ENCODE results near the gene UBE2E2.
A peak's percentile ranks its signal among the peaks of the same experiment; 100 is the strongest.

Gene UBE2E2

DNA sequence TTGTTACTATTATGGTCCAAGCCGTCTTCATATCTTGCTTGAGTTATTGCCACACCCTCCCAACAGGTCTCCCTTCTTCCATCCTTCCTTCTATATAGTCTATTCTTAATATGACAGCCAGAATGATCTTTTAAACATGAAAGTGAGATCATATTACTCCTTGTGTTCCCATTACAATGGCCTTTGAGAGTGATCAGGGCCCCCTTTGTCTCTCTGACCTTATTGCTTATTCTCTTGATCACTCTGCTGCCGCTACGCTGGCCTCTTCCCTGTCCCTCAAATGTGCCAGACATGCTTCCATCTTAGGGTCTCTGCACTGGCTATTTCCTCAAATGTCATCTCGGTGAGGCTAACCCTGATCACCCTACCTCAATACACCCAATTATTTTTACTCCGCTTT lies 38.1 kb downstream of the UBE2E2 start:
- peak; percentile 67 for DNase-seq (ENCODE audit: low spot score)

DNA sequence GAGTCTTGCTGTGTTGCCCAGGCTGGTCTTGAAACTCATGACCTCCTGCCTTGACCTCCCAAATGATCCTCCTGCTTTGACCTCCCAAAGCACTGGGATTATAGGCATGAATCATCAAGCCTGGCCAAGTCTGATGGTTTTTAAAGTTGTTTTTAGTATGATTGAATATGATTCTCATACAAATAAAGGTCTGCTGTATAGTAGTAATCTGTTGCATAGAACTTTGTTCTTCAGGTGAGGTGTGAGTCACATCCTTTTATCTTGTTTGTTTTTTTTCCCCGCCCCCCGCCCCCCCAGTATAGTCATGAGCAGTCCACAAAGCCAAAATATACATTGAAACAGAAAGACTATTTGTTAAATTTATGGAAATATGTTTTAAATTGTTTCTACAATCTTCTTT lies 39.0 kb downstream of the UBE2E2 start:
- no peak for DNase-seq (ENCODE audit: low spot score)

- no peak for DNase-seq (ENCODE audit: low spot score)
These were observed 41.4 kb downstream of the UBE2E2 start for GRCh38 chr3:23244324-23245041.

DNA sequence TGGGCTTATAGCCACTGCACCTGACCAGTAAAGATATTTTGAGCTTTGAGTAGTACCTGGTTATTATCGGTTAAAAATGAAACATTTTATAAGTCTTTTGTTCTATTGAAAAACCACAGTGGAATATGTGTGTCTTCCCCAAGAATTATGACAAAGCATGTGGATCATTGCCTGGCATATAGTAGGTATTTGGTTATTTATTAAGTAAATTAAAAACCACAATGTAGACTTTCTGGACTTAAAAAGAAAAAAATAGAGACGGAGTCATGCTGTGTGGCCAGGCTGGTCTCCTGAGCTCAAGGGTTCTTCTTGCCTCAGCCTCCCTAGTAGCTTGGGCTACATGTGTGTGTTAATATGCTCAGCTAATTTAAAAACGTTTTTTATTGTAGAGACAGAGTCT lies 43.5 kb downstream of the UBE2E2 start:
- no peak for DNase-seq (ENCODE audit: low spot score)

GRCh38 chr3:23248594-23249131 lies 45.5 kb downstream of the UBE2E2 start:
- no peak for DNase-seq (ENCODE audit: low spot score)

DNA sequence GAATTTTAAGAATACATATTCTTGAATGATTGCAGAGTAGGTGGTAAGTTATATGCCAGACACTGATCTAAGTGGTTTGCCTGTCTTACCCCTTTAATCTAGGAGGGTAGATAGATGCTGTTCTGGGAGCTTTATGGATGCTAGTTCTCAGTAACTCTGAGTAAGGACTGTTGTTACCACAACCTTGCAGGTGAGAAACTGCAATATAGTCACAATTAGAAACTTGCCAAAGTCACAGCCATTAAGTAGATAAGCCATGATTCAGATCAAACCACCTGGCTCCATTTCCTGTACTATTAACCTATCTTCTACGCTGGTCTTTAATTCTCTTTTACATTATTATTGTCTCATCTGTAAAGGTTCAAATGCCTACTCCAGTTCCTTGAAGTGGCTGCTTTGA lies 46.8 kb downstream of the UBE2E2 start:
- DNase-seq (ENCODE audit: low spot score): no peak

- DNase-seq (ENCODE audit: low spot score): no peak
These were observed 49.0 kb downstream of the UBE2E2 start for GRCh38 chr3:23252122-23252521.

DNA sequence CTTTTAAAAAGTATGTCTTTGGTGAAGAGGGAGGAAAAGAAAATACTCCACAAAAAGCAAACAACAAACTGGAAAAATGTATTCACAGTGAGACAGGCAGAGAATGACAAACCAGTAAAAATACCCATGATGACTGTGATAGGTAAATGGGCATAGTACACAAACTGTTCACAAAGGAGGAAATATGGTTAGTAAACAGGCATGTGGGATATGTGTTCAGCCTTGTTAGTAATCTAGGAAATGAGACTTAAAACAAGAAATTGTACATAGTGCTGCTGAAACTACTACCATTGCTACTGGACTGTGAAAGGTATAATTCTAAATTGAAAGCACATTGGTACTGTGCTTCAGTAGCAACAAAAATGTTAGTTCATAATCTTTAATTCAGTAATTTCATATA lies 50.1 kb downstream of the UBE2E2 start:
- DNase-seq (ENCODE audit: low spot score): no peak

GRCh38 chr3:23254282-23254681 lies 51.2 kb downstream of the UBE2E2 start:
- DNase-seq (ENCODE audit: low spot score): no peak

- DNase-seq (ENCODE audit: low spot score): no peak
These were observed 51.7 kb downstream of the UBE2E2 start for GRCh38 chr3:23254835-23255234.

- DNase-seq (ENCODE audit: low spot score): no peak
These were observed 53.8 kb downstream of the UBE2E2 start for GRCh38 chr3:23256741-23257435.

DNA sequence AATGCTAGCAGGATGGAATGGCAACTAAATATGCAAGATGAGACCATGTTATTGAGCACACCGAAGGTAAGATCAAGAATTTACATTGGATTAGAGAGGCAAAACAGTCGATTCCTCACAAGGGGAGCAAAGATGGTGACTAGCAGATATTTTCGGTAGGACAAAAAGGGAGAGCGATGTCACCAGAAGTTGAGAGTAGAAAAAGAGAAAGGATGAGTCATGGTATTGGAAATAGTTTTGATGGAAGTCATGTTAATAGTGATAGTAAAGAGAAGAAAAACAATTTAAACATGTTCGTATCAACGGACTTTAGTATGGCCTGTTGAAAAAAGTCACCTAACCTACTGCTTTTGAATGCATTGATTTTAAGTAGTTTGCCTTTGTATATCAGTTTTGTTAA lies 55.0 kb downstream of the UBE2E2 start:
- DNase-seq (ENCODE audit: low spot score): no peak

GRCh38 chr3:23259515-23259914 lies 56.4 kb downstream of the UBE2E2 start:
- DNase-seq (ENCODE audit: low spot score): no peak

GRCh38 chr3:23262766-23263165 lies 59.6 kb downstream of the UBE2E2 start:
- DNase-seq (ENCODE audit: low spot score): no peak

- DNase-seq (ENCODE audit: low spot score): no peak
These were observed 60.7 kb downstream of the UBE2E2 start for GRCh38 chr3:23263796-23264195.

DNA sequence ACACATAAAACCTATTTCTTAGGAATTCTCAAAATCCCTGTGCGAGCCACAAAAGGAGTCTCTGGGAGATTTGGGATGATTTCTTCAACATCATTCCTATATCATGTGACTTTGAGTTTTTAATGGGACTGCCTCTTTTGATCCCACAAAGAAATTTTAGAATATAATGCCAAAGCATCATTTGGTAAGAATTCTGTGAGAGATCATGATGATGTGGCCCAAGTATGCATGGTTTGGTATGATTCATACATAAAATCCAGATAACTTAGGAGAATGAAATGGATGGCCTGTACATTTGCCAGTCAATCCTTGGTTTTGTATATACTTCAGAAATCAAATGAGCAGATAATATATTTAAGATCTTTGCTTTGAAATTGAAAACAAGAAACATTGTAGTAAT lies 61.3 kb downstream of the UBE2E2 start:
- no peak for DNase-seq (ENCODE audit: low spot score)

- no peak for DNase-seq (ENCODE audit: low spot score)
These were observed 67.3 kb downstream of the UBE2E2 start for GRCh38 chr3:23270423-23270822.

GRCh38 chr3:23271876-23272741 lies 69.0 kb downstream of the UBE2E2 start:
- no peak for DNase-seq (ENCODE audit: low spot score)

GRCh38 chr3:23272820-23273219 lies 69.7 kb downstream of the UBE2E2 start:
- no peak for DNase-seq (ENCODE audit: low spot score)

DNA sequence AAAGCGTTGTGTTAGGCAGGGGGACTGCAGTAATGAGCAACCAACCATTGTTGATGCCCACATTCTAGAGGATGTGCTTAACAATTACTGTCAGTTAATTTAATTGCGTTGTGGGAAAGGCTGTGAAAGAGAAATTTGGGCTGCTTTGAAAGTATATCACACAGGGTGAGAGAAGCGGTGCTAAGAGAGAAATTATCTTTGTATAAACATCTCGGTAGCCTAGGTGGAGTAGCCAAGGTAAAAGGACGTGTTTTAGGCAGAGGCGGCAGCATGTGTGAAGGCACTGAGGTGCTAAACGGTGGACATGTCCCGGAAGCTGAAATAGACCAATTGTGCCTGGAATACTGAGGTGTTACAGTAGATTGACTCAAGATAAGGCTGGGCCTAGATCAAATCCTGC lies 71.9 kb downstream of the UBE2E2 start:
- DNase-seq (ENCODE audit: low spot score): no peak

- DNase-seq (ENCODE audit: low spot score): no peak
These were observed 72.7 kb downstream of the UBE2E2 start for GRCh38 chr3:23275814-23276213.

DNA sequence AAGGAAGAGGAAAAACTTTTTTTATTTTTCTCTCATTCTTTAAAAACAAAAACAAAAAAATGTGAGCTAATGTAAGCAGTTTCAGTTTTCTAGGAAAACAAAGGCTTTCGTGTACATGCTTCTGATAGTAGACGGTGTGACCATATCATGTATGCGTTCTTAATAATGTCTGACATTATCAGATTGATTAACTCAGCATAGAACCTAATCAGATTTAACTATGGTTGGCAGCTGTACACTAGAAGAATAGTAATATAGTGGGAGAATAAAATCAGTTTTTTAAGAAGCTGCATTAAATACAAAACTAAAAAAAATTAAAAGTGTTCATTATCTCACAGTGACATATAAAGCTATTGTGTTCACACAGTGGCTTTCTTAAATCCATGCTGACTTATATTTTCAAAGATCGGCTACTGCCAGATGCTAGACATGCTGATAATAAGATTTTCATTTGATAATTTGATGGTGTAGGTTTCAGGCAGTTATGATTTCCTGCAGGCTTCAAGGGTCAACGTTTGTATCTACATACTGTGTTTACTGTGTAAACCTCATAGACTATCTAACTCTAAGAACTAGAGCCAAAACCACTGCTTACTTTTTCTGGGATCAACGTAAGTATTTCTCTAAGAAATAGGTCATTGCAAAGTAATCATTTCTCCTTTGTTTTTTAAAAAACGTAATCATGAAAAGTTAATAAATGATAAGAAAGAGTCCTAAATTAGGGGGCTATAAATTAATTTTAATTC lies 74.0 kb downstream of the UBE2E2 start:
- DNase-seq (ENCODE audit: low spot score): no peak

All from Ammon's horn (tissue), 1 donor.